ENCODE results near the gene DLEU7. TPM values are rescaled to one million over a fixed set of nuclear protein-coding genes. Genes with fewer than 3 reads are reported as not detected.

Gene DLEU7
- total and polyA plus RNA-seq, 2 of the 13 experiments (the other 11 are each of a cell fraction or from before 2014, with no cell fraction given): not detected

DNA sequence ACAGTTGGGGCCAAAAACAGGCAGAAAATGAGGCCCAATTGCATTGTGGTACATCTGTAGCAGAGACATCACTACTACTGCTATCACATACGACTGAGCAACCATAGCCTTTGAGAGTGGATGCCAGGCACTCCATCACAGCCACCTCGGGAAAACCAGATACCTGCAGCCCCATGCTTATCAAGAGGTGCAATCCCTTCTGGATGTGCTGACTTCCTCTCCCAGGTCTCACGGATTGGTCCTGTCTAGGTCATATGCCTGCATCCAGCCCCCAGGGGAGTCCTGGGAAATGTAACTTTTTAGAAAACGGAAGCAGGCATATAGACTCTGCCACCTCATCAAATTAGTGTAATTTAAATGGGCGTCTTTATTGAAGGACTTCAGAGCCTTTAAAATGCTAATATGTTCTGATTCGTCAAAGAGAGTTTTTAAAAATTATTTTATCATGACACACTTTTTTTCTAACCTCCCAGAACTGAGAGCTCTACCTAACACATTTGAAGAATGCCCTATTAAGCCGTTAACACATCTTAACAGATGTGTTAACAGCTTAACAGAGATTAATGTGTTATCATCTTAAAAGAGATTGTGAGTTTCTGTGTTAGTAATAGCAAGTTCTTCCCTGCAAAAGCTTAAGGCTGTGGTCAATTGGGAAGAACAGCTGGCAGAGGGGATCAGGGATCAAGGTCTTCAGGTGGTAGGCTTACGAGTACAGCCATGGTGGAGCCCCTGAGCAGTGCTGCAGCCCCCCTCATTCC lies 63.9 kb downstream of the DLEU7 start:
- CTCF ChIA-PET (ENCODE audit: low intra/inter-chr PET ratio, low total read pairs): no interaction called here
- Histone ChIP-seq H3K27me3 (ENCODE audit: control insufficient read depth in 1 of 2, insufficient read depth in 2 of 2, low read length in 2 of 2) (no peaks in the 10 kb centered on the region), H3K4me3 (replicated peaks in 1 of 3; ENCODE audit: insufficient read depth in 1 of 3, low read depth in 2 of 3, low read length in 3 of 3) (no peak overlapping the region), H3K79me2 (ENCODE audit: insufficient read depth, low read length) (no peaks in the 10 kb centered on the region), H2AFZ (ENCODE audit: low read length) (no peak overlapping the region), H3K27ac (ENCODE audit: extremely low read length, insufficient read depth, low read length) (no peak overlapping the region), H3K4me1 (ENCODE audit: insufficient read depth, low read length) (no peaks in the 10 kb centered on the region), H3K36me3 (replicated peaks in 1 of 2; ENCODE audit: control insufficient read depth in 1 of 2, insufficient read depth in 2 of 2, low read length in 2 of 2) (no peaks in the 10 kb centered on the region), H4K20me1 (ENCODE audit: insufficient read depth, low read length) (no peaks in the 10 kb centered on the region), H3K9me3 (ENCODE audit: low read length) (no peaks in the 10 kb centered on the region), H3K9ac (ENCODE audit: insufficient read depth, low read depth, low read length) (no peak overlapping the region), H3K4me2 (ENCODE audit: low read depth, low read length) (no peak overlapping the region)
- no TSS peak for BruUV-seq (replicated peaks)
- FAIRE-seq (no peak), ATAC-seq (no peak), DNase-seq (ENCODE audit: low spot score) (no peak)
- in situ Hi-C loops (cut with HindIII; ENCODE audit: extremely low pct_ligation_motif_present, low pct_unique_long_range_greater_than_20kb) (no loop called here), intact Hi-C loops (cut with micrococcal nuclease; ENCODE audit: unreplicated experiment) (no loop called here)
- no peak for TF ChIP-seq ZNF564 (CRISPR knock-in tag; IDR thresholded peaks at IDR 0.05)
- no peak for TF ChIP-seq ZNF703 (CRISPR knock-in tag; IDR thresholded peaks at IDR 0.05; ENCODE audit: borderline replicate concordance)
- POLR2A ChIA-PET: no interaction called here
- WGBS (ENCODE audit: low lambda C conversion rate): 93% methylated on average over 8 of the region's 8 CpGs

Small RNA genes lying within 50 kb of the gene (small RNA-seq; reads per million reads assigned to genes)
- gene RNA5SP28 (ENCODE audit: insufficient read depth in 2 of 3, insufficient read length in 3 of 3, low read depth in 2 of 3, low replicate concordance in 1 of 3): 0 reads per million in 3 experiments

Other genes starting within 250 kb of the DLEU7 start
- gene RNASEH2B, start 66.1 kb upstream of the DLEU7 start, total RNA-seq (2016; rRNA removed; fragmentation: Illumina TruSeq; extraction: Trizol): 55.4 and 60.0 TPM in 2 replicates
- gene RNASEH2B, start 66.1 kb upstream of the DLEU7 start, polyA plus RNA-seq (2011; rRNA removed): 11.4 and 17.2 TPM in 2 replicates